ENCODE measurements around the gene MESP1. TPM values are rescaled to one million over a fixed set of nuclear protein-coding genes. Genes with fewer than 3 reads are reported as not detected.

Gene MESP1
- total and polyA plus RNA-seq, 10 of the 15 experiments (the other 5 are each of a cell fraction or from before 2014, with no cell fraction given) = 0.04 to 1.1 (median 0.57) TPM; not detected in 2

DNA sequence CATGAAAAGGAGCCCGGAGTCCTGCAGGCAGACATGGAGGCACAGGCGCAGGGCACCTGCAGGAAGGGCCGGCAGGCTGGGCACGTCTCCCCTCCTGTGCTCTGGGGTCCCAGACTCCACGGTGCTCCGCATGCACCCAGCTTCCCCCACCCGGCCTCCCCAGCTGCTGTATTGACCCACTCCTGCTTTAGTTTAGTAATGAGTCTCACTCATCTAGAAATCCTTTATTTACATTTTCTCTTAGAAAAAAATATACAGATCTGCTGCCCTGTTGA is 33.6 kb upstream of the MESP1 start:
- H3K9ac ChIP-seq (ENCODE audit: control insufficient read depth, insufficient read depth, low read length) = no peak overlapping the region
- intact Hi-C loops (cut with micrococcal nuclease; ENCODE audit: unreplicated experiment) (no loop called here), in situ Hi-C loops (cut with MboI) (no loop called here)
- no peaks in the 10 kb centered on the region for H4K20me1 ChIP-seq (ENCODE audit: control insufficient read depth, insufficient read depth)
- H3K4me1 ChIP-seq (ENCODE audit: control insufficient read depth, insufficient read depth, low read length) = peaks cover 23% of the 10 kb centered on the region
- no TSS peak for BruUV-seq (replicated peaks)
- H3K4me2 ChIP-seq (ENCODE audit: control insufficient read depth, insufficient read depth) = no peak overlapping the region
- 66% methylated on average over 7 of the region's 7 CpGs for whole genome bisulfite sequencing (ENCODE audit: insufficient coverage, insufficient replicate concordance, low lambda C conversion rate, missing lambda C conversion rate)
- H3K4me3 ChIP-seq = no peak overlapping the region
- H3K36me3 ChIP-seq (ENCODE audit: control insufficient read depth in 2 of 2, insufficient read depth in 2 of 2, low read length in 1 of 2) = no peaks in the 10 kb centered on the region
- no peak for FAIRE-seq
- peaks cover 2% of the 10 kb centered on the region; the same call in 2 of the 3 replicates for H3K9me3 ChIP-seq (replicated peaks; ENCODE audit: control insufficient read depth, insufficient read depth, low read length)
- H3K27me3 ChIP-seq (replicated peaks in 1 of 2; ENCODE audit: control insufficient read depth in 2 of 2, insufficient read depth in 2 of 2, low read length in 1 of 2) = no peaks in the 10 kb centered on the region
- ATAC-seq = no peak
- H2AFZ ChIP-seq (ENCODE audit: control insufficient read depth, low read depth, low read length) = no peak overlapping the region
- ChIA-PET POLR2A (no interaction called here), CTCF (interaction anchor here (3.5 kb wide), 1 partner anchor 90 kb away, joined by 27 read pairs; no protein-coding TSS in a partner anchor), SMC1A (ENCODE audit: uncharacterized antibody, unreplicated experiment) (interaction anchor here (0.9 kb wide), 1 partner anchor 11 kb away, joined by 3 read pairs; no protein-coding TSS in a partner anchor), RAD21 (ENCODE audit: unreplicated experiment) (interaction anchor here (1.7 kb wide), 1 partner anchor 90 kb away, joined by 7 read pairs; no protein-coding TSS in a partner anchor)
- TF ChIP-seq PAX8 (IDR thresholded peaks at IDR 0.05) (no peak), ZSCAN29 (IDR thresholded peaks at IDR 0.05) (no peak), HDAC6 (IDR thresholded peaks at IDR 0.05; ENCODE audit: unreplicated experiment) (no peak), MEF2B (IDR thresholded peaks at IDR 0.05; ENCODE audit: partially characterized antibody, poor library complexity, severe bottlenecking) (no peak), KAT2A (conservative IDR thresholded peaks at IDR 0.05; ENCODE audit: control insufficient read depth, low read depth, low read length) (no peak), ASH2L (IDR thresholded peaks at IDR 0.05; ENCODE audit: borderline replicate concordance, low read depth) (no peak), CBX5 (IDR thresholded peaks at IDR 0.05; ENCODE audit: low read depth) (no peak), MEF2A (IDR thresholded peaks at IDR 0.05; ENCODE audit: insufficient read depth, low read depth, low read length) (no peak)
- no peak for DNase-seq (ENCODE audit: low read depth, low spot score)
- H3K79me2 ChIP-seq (ENCODE audit: control insufficient read depth, insufficient read depth, low read length) = no peaks in the 10 kb centered on the region
- no peak overlapping the region for H3K27ac ChIP-seq (ENCODE audit: control insufficient read depth, insufficient read depth)

All from GM12878 (cell line).